GM21360 (cell line): ENCODE results near the gene MT1A.

Source experiments
- ATAC-seq: cut with Tn5 transposase; IDR thresholded peaks from one replicate; pipeline ENCODE4 v1.9.1; 2021; ENCODE audit warnings: mild to moderate bottlenecking, moderate library complexity; ENCODE audit not compliant: unreplicated experiment

The MT1A gene

GRCh38 chr16:56637814-56638750 is at the start of gene MT1A:
Gene MT1A, plus strand, starts transcription at chr16:56638666. Its CDS starts 73 bp downstream, at chr16:56638739.
- no peak for ATAC-seq

- ATAC-seq = no peak
Measured at GRCh38 chr16:56588781-56589140, 49.7 kb upstream of the MT1A start.

DNA sequence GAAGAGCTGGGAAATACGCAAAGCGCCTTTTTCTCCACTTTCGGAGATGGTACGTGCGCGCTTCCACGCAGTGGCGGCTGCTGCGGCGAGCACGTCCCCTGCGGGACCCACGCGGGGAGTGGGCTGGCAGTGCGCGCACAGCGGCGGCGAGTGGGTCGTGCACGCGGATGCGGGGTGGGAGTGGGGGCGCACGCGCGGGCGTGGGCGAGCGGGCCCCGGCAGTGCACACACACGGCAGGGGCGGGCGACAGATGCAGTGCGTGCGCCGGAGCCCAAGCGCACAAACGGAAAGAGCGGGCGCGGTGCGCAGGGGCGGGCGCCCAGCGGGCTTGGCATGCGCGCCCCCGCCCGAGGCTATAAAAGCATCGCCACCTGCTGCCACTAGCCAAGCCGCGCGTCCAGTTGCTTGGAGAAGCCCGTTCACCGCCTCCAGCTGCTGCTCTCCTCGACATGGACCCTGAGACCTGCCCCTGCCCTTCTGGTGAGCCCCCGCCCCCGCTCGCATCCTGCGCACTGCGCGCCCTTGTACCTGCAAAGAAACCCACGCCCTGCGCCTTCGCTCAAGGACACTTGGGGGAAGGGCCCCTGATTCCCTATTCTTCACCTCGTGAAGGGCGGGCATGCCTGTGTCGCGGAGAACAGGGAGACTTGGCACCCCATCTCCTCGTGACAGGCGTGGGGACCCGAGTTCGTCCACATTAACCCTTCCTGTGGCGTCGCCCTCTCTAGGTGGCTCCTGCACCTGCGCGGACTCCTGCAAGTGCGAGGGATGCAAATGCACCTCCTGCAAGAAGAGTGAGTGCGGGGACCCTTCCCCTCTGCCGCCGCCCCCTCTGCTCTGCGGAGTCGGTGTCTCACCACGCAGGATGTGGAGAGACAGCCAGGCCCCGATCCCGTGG is 49.1 kb upstream of the MT1A start, which contains the start of gene MT3:
MT3 (plus strand) TSS at position 388 of the 899 bp plus-strand sequence; CDS start at position 451, 63 bp downstream.
- no peak for ATAC-seq

DNA sequence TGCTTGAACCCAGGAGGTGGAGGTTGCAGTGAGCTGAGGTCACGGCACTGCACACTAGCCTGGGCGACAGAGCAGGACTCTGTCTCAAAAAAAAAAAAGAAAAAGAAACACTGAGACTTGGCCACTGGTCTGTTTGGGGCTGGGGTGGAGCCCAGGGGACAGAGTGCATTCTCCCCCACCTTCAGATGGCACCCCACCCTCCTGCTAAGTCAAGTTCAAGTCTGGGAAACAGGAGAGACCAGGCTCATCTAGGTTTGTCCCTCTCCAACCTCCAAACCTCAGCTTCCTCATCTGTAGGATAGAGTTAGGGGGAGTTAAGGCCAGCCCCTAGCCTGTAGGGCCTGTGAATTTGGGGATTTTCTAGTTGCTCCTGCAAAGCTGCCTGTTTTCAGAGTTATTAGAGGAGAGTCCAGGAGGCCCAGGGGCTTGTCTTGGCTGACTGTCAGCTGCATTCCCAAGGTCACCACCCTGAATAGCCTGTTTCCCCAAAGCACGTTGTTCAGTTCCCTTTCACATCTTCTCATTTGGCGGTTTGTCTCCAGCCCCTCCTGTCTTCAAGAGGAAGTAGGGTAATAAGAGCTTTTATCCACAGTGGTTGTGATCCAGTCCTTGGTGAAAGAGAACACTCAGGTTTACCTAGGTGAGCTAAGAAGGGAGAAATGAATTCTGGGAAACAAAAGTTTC is 46.9 kb upstream of the MT1A start:
- no peak for ATAC-seq

DNA sequence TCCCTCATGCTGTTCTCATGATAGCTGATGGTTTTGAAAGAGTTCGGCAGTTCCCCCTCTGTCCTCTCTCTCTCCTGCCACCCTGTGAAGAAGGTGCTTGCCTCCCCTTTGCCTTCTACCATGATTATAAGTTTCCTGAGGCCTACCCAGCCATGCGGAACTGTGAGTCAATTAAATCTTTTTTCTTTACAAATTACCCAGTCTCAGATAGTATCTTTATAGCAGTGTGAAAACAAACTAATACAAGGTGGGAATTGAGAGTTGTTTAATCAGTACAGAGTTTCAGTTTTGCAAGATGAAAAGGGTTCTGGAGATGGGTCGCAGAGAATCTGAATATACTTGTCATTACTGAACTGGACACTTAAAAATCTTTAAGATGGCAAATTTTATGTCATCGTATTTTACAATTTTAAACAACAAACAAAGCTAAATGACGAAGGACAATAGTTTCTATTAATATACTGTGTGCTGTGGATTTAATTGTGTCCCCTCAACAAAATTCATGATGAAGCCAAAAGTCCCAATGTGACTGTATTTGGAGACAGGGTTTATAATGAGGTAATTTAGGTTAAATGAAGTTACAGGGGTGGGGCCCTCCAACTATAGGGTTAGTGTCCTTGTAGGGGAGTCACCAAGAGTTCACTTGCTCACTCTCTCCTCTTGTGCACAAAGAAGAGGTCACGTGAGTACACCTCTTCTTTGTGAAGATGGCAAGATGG is 44.7 kb upstream of the MT1A start:
- no peak for ATAC-seq

DNA sequence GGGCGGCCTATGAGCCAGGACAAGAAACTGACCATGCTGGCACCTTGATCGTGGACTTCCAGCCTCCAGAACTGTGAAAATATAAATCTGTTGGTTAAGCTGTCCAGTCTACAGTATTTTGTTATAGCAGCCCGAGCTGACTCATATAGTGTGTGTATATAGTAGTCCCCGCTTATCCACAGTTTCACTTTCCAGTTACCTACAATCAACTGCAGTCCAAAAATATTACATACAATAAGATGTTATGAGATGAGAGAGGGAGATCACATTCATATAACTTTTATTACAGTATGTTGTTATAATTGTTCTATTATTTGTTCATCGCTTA is 44.2 kb upstream of the MT1A start:
- no peak for ATAC-seq

DNA sequence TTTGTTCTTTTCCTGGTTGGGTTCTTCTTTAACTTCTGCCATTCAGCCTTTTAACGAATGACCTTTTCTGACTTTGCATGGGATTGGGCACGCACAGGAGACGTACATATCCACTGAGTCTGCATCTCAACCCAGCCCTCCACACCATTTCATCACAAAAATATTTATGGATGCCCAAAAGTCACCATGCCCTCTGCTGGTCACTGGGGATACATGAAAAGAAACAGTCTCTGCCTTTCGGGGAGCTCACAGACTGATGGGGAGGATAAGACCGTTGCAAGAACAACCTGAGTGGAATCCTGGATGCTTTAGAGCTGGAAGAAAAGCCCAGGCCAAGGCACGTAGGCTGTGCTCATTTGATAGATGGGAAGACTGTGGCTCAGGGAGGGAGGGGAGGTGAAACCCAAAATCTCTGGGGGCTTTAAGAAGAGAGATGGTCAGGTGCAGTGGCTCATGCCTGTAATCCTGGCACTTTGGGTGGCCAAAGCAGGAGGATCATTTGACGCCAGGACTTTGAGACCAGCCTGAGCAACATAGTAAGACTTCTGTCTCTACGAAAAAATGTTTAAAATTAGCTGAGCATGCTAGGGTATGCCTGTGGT is 38.0 kb upstream of the MT1A start:
- ATAC-seq = no peak

DNA sequence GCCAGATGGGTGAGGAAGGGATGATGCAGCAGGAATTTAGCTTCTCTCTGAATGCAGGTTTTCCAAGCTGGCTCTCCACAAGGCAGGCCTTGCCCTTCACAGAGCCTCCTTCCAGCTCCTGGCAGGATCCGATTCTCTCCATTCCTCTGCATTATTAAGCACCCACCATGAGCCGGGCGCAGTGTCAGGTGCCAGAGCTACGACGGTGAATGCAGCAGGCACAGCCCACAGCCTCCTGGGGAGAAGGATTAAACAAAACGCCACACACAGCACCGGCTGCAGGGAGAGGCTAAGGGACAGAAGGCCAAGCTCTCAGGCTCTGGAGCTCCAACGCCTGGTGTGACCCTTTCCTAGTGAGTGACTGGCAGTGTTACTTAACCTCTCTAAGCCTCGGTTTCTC is 37.1 kb upstream of the MT1A start:
- no peak for ATAC-seq

DNA sequence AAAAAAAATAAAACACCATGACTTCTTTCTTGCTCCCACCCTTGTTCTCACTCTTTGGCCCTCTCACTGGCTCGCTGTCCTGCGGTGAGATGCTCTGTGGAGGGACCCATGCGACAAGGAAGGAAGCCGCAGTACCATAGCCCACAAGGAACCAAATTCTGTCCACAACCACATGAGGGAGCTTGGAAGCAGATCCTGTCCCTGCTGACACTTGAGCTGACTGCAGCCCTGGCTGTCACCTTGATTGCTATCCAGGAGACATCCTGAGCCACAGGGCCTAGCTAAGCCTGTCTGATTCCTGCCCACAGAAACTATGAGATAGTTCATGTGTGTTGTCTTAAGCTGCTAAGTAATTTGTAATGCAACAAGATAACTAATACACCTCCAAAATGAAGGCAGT is 34.9 kb upstream of the MT1A start:
- no peak for ATAC-seq

DNA sequence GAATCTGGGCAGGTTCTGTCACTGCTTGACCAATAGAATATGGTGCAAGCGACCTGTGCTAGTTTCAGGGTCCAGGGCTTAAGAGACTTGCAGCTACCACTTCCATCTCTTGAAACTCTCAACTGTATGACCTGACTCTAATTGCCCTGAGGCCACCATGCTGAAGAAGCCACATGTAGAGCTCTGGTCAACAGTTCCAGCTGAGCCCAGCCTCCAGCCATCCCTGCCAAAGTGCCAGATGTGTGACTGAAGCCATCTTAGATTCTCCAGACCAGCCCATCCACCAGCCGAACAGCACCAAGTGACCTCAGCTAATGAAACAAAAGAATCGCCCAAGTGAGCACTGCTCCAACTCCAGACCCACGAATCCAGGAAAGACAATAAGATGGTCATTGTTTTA is 33.5 kb upstream of the MT1A start:
- ATAC-seq = no peak

- no peak for ATAC-seq
Measured at GRCh38 chr16:56605475-56605874, 33.0 kb upstream of the MT1A start.

GRCh38 chr16:56606071-56606475 is 32.4 kb upstream of the MT1A start:
- ATAC-seq = no peak

DNA sequence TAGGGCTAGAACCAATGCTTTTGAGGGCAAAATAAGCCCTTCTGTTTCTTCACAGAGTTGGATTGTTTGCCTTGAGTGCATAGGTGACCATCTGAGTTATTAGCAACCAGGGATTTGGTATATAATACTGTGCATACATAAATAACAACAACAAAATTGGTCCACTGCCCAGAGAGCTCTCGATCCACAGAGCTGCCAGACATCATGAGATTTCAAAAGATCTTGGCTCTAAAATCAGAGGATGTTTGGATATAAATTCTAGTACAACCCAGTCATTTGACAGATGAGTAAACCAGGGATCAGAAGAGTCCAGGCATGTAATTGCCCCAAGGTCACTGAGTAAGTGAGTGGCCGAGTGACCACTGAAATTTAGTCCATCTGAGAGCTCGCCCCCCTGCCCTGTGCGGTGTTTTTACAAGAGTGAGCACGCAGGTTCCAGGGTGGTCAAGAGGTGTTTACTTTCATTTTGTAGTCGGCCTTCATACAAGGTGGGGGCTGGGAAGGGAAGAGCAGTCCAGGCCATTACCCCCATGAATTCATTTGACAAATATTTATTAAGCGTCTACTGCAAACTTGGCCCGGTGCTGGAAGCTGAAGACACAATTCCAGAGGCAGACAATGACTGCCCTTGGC is 31.9 kb upstream of the MT1A start:
- no peak for ATAC-seq

DNA sequence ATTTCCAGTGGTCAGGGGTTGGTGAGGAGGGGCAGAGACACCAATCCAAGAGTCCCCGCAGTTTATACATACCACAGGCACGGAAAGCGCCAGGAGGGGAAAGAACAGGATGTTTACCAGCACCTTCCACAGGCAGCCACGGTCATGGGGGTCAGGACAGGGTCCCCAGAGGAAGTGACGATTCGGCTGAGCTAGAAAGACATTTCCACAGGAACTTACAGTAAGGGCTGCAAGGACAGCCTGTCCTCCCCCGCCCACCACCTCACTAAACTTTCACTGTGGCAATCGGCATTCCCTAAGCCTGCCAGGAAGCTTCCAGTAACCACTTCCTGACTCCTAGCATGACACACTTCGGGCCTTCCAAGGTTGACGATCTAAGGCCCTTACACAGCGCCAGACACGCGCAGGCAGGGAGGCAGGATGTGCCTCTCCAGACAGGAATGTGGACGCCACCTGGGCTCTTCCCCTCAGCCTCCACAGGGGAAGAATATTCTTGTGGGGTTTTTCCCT is 31.3 kb upstream of the MT1A start:
- no peak for ATAC-seq

DNA sequence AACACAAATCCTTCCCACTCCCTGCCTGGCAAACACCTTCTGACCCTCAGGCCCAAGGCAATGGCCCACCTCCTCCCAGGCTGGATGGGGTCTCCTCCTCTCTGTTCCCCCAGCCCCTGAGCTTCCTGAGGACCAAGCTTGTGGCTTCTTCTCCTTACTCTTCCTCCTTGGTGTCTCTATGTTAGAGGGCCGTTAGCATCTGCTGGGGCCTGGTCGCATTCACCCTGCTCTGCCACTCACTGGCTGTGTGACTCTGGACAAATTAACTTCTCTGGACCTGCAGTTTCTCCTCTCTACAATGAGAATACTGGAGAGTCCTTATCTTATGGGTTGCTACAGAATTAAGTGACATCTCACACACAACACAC is 30.8 kb upstream of the MT1A start:
- no peak for ATAC-seq

DNA sequence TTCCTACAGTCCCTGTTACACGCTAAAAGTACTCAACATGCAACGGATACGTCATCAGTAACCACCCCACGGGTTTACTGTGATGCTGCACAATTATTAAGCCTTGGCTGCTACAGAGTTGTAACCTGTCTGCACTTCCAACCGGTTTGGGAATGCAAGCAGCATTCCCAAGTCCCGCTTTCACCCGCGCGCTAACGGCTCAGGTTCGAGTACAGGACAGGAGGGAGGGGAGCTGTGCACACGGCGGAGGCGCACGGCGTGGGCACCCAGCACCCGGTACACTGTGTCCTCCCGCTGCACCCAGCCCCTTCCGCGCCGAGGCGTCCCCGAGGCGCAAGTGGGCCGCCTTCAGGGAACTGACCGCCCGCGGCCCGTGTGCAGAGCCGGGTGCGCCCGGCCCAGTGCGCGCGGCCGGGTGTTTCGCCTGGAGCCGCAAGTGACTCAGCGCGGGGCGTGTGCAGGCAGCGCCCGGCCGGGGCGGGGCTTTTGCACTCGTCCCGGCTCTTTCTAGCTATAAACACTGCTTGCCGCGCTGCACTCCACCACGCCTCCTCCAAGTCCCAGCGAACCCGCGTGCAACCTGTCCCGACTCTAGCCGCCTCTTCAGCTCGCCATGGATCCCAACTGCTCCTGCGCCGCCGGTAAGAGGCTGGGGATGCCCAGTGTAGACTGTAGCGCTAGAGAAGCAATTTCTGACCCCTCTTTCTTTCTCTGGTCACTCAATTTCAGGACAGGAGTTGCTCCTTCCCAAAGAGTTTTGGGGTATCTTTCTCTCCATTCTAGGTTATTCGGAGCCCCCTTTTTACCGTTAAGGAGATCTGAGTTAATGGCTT is 30.2 kb upstream of the MT1A start, which contains the start of gene MT2A:
MT2A (plus strand) TSS at position 542 of the 833 bp plus-strand sequence; CDS start at position 614, 72 bp downstream.
- ATAC-seq = peak; percentile 77

DNA sequence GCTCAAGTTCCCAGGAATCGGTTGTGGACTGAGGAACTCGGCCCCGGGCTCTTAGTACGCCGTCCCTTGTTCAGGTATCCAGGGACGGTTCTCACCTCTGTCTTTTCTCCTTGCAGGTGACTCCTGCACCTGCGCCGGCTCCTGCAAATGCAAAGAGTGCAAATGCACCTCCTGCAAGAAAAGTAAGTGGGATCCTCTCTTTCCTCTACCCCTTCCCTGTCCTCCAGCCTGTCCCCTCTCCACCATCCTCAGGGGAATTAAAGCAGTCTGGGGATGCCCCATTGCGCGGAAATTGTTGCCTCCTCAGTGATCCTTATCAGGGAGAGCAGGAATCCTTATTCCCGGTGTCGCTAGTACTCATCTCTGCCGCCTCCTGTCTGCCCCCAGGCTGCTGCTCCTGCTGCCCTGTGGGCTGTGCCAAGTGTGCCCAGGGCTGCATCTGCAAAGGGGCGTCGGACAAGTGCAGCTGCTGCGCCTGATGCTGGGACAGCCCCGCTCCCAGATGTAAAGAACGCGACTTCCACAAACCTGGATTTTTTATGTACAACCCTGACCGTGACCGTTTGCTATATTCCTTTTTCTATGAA is 29.5 kb upstream of the MT1A start:
- ATAC-seq = no peak

DNA sequence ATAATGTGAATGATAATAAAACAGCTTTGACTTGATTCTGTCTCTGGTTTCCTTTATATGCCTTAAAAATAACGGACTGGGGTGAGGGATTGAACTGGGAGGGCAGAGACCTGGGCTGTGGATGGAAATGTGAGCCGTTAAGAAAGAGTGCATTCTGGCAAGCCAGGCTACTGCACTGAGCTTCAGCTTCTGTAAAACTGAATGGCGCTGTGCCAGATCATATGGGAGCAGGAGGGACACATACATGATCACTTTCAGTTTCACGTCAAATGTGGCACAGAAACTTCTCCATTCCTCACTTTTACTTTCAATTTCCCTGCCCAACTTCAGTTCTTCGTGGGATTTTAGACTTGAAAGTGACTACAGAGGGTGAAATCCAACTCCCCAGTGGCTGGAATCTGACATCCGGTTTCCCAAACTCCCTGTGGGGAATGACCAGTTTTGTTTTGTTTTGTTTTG is 29.0 kb upstream of the MT1A start:
- peak; percentile 41 for ATAC-seq
